HepG2 (cell line): ENCODE results near the gene FHL1. TPM values are rescaled to one million over a fixed set of nuclear protein-coding genes. Genes with fewer than 3 reads are reported as not detected.

Experiments used
- ATAC-seq: fragments of 200-7000 bp; cut with Tn5 transposase; 3 replicates; pipeline ENCODE4 v1.9.1; 2020; ENCODE audit warnings: mild to moderate bottlenecking, moderate library complexity
- BruUV-seq: library from RNA; stranded (reverse); fragments of 400-500 nt; replicated peaks from 2 replicates; lab custom pipeline; 2021; lab: Mats Ljungman, UMichigan
- CTCF ChIA-PET: fragments of 300-600 bp; formaldehyde crosslinking; extraction: SDS; loops from one replicate; lab custom pipeline; 2021; ENCODE audit warnings: low total read pairs, inconsistent platforms, low intra/inter-chr PET ratio; lab: Yijun Ruan, JAX
- POLR2A ChIA-PET: fragments of 350-600 bp; sonication (Branson Sonifier 250); formaldehyde crosslinking; loops from one replicate; lab custom pipeline; 2020; ENCODE audit warnings: antibody characterized with exemption, inconsistent platforms; lab: Yijun Ruan, JAX
- DNase-seq: peaks from one replicate; pipeline ENCODE4 v3.0.0-alpha.2; 2015; ENCODE audit warnings: low spot score
- FAIRE-seq: peaks from 3 replicates; lab custom pipeline; 2011; peaks lifted over from hg19 to GRCh38; lab: Jason Lieb, UNC
- H2AFZ ChIP-seq: one replicate; pipeline ENCODE4 v1.6.1; 2011; ENCODE audit warnings: low read length, inconsistent platforms
- H3K27ac ChIP-seq: fragments of 300-600 bp; 3 replicates; pipeline ENCODE4 v1.8.0; 2011; ENCODE audit warnings: mixed run types, mild to moderate bottlenecking, mixed read lengths, low read length, inconsistent platforms; ENCODE audit not compliant: insufficient read depth; ENCODE audit errors: extremely low read length
- H3K27me3 ChIP-seq, 2 experiments: fragments of 200-600 bp in 1 of 2; 2 replicates in 1 of 2; 3 replicates in 1 of 2; pipeline versions ENCODE4 v1.6.0 to v1.8.0; 2011; ENCODE audit warnings: low read length in 2 of 2, mild to moderate bottlenecking in 2 of 2, moderate library complexity in 2 of 2, inconsistent platforms in 1 of 2; ENCODE audit not compliant: insufficient read depth in 2 of 2, control insufficient read depth in 1 of 2
- H3K36me3 ChIP-seq, 2 experiments: fragments of 200-600 bp in 1 of 2; replicated peaks in 1 of 2; 2 replicates in 1 of 2; 3 replicates in 1 of 2; pipeline versions ENCODE4 v1.5.1 to v1.8.0; 2011; ENCODE audit warnings: low read length in 2 of 2, inconsistent platforms in 1 of 2; ENCODE audit not compliant: insufficient read depth in 2 of 2, control insufficient read depth in 1 of 2
- H3K4me1 ChIP-seq: 2 replicates; pipeline ENCODE4 v1.5.1; 2012; ENCODE audit warnings: low read length, inconsistent platforms; ENCODE audit not compliant: insufficient read depth
- H3K4me2 ChIP-seq: 2 replicates; pipeline ENCODE4 v1.6.0; 2011; ENCODE audit warnings: low read depth, low read length, inconsistent platforms
- H3K4me3 ChIP-seq, 3 experiments: fragments of 200-600 bp in 1 of 3; sonication (generic), shearing (Covaris generic) in 1 of 3; replicated peaks in 1 of 3; 2 replicates each; pipeline ENCODE4 v1.5.1; 2011 to 2016; ENCODE audit warnings: low read length in 3 of 3, inconsistent platforms in 2 of 3, low read depth in 2 of 3, mild to moderate bottlenecking in 2 of 3, control low read depth in 1 of 3, mixed read lengths in 1 of 3; ENCODE audit not compliant: insufficient read depth in 1 of 3
- H3K79me2 ChIP-seq: one replicate; pipeline ENCODE4 v1.6.1; 2011; ENCODE audit warnings: low read length, inconsistent platforms; ENCODE audit not compliant: insufficient read depth
- H3K9ac ChIP-seq: 2 replicates; pipeline ENCODE4 v1.6.0; 2011; ENCODE audit warnings: mild to moderate bottlenecking, low read depth, low read length, inconsistent platforms; ENCODE audit not compliant: insufficient read depth
- H3K9me3 ChIP-seq: 2 replicates; pipeline ENCODE4 v1.5.1; 2012; ENCODE audit warnings: mild to moderate bottlenecking, low read length
- H4K20me1 ChIP-seq: 2 replicates; pipeline ENCODE4 v1.6.0; 2011; ENCODE audit warnings: inconsistent platforms, mild to moderate bottlenecking, low read length, moderate library complexity; ENCODE audit not compliant: insufficient read depth
- CC2D1A ChIP-seq: sonication (generic); formaldehyde crosslinking; IDR thresholded peaks from 2 replicates; pipeline ENCODE4 v1.8.1; 2023; ENCODE audit warnings: mild to moderate bottlenecking, missing genetic modification reagents
- GPN1 ChIP-seq: sonication (generic); formaldehyde crosslinking; IDR thresholded peaks from 2 replicates; pipeline ENCODE4 v1.5.1; 2020; ENCODE audit warnings: missing genetic modification reagents, borderline replicate concordance
- HNRNPL ChIP-seq: fragments of 200-400 bp; formaldehyde crosslinking; IDR thresholded peaks from 2 replicates; pipeline ENCODE4 v1.6.1; 2017; ENCODE audit warnings: mild to moderate bottlenecking, low read depth, low read length
- NR2F1 ChIP-seq, 2 experiments: fragments of 450-650 bp in 1 of 2; formaldehyde crosslinking in 1 of 2; IDR thresholded peaks; 2 replicates each; pipeline versions ENCODE4 v1.5.0 to v1.6.1; 2016 to 2020; ENCODE audit warnings: mild to moderate bottlenecking in 1 of 2, missing compliant biosample characterization in 1 of 2, missing genetic modification reagents in 1 of 2, moderate library complexity in 1 of 2
- PLRG1 ChIP-seq: fragments of 450-650 bp; conservative IDR thresholded peaks from 2 replicates; pipeline ENCODE4 v1.6.1; 2016
- SMC3 ChIP-seq: IDR thresholded peaks from 2 replicates; pipeline ENCODE4 v1.6.1; 2011; ENCODE audit warnings: low read length, improper control_type of control experiment
- ZNF292 ChIP-seq: sonication (generic); formaldehyde crosslinking; IDR thresholded peaks from 2 replicates; pipeline ENCODE4 v1.8.1; 2022; ENCODE audit warnings: mild to moderate bottlenecking, low read depth, missing genetic modification reagents, borderline replicate concordance
- ZNF672 ChIP-seq: sonication (generic); formaldehyde crosslinking; IDR thresholded peaks from 2 replicates; pipeline ENCODE4 v1.8.1; 2022; ENCODE audit warnings: missing genetic modification reagents
- ZNF782 ChIP-seq: sonication (generic); formaldehyde crosslinking; IDR thresholded peaks from 2 replicates; pipeline ENCODE4 v1.4.0; 2020; ENCODE audit warnings: missing genetic modification reagents, mild to moderate bottlenecking, borderline replicate concordance
- ZNF879 ChIP-seq: sonication (generic); formaldehyde crosslinking; IDR thresholded peaks from 2 replicates; pipeline ENCODE4 v1.8.1; 2023; ENCODE audit warnings: missing genetic modification reagents
- ZNF883 ChIP-seq: sonication (generic); formaldehyde crosslinking; IDR thresholded peaks from 2 replicates; pipeline ENCODE4 v1.5.1; 2020; ENCODE audit warnings: mild to moderate bottlenecking, missing genetic modification reagents; ENCODE audit errors: not compliant biosample characterization
- WGBS: methylation state at CpG from one replicate; pipeline ENCODE4 v1.1.6; 2017; ENCODE audit warnings: low lambda C conversion rate; 5-methylcytosine and 5-hydroxymethylcytosine counted together
- in situ Hi-C: cut with HindIII; loops from 2 replicates; pipeline ENCODE4 v1.10.0; 2017; ENCODE audit warnings: low pct_unique_long_range_greater_than_20kb; ENCODE audit not compliant: extremely low pct_ligation_motif_present
- intact Hi-C: fragments of 100-400 bp; cut with micrococcal nuclease; formaldehyde crosslinking; loops from one replicate; pipeline ENCODE4 v1.10.0; 2022; ENCODE audit not compliant: unreplicated experiment
- polyA plus RNA-seq, 8 experiments: library from polyadenylated mRNA; depleted of rRNA in 3 of 8; stranded (reverse) in 7 of 8; unstranded in 1 of 8; fragments of >200 nt; fragmentation: Illumina TruSeq in 4 of 8; extraction: Trizol in 4 of 8; gene quantifications; 2 replicates each; pipeline versions ENCODE4 v1.2.1 to v1.2.3, GENCODE V29; 2011 to 2016; ENCODE audit warnings: low read depth in 4 of 8, missing spikeins in 1 of 8, mixed read lengths in 1 of 8; ENCODE audit not compliant: insufficient read depth in 1 of 8
- total RNA-seq, 5 experiments: library from RNA; depleted of rRNA; stranded (reverse); fragments of >200 nt; fragmentation: Illumina TruSeq; extraction: Trizol; gene quantifications; 2 replicates each; pipeline ENCODE4 v1.2.3, GENCODE V29; 2016; ENCODE audit warnings: low read depth in 1 of 5
- TF ChIP-seq, protein P1 (sequence below): sonication (generic); formaldehyde crosslinking; IDR thresholded peaks from 2 replicates; pipeline ENCODE4 v1.8.0; 2022; ENCODE audit warnings: mild to moderate bottlenecking, missing genetic modification reagents; ENCODE audit not compliant: insufficient replicate concordance
- TF ChIP-seq, protein P2 (sequence below): IDR thresholded peaks from 2 replicates; pipeline ENCODE4 v1.6.1; 2016; ENCODE audit warnings: missing genetic modification reagents, missing compliant biosample characterization
- TF ChIP-seq, protein P3 (sequence below): sonication (generic); formaldehyde crosslinking; IDR thresholded peaks from 2 replicates; pipeline ENCODE4 v1.5.0; 2020; ENCODE audit warnings: mild to moderate bottlenecking, missing genetic modification reagents, moderate library complexity
- TF ChIP-seq, protein P4 (sequence below): sonication (generic); formaldehyde crosslinking; IDR thresholded peaks from 2 replicates; pipeline ENCODE4 v1.4.0; 2020; ENCODE audit warnings: missing genetic modification reagents, mild to moderate bottlenecking, borderline replicate concordance

FHL1 gene
- total and polyA plus RNA-seq, 2 of the 13 experiments (the other 11 are each of a cell fraction or from before 2014, with no cell fraction given): 0.33 TPM; not detected in 1

DNA sequence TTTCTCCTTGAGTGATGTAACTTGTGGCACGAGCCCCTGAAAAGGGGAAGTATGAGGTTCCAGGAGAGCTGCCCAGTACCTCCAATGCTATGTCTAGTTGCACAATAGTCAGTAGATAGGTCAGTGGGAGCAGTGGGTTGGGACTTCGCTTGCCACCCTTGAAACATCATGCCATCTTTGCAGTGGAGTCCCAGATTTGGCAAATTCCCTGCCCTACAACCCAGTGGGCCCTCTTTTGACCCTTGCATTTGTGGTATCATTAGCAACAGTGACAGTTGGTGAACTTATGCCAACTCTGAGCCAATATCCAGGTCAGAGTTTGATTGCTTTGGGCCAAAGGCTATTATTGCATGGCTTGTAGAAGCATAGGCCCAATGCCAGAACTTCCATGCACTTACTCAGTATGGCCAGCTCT lies 12.3 kb downstream of the FHL1 start (continued):
- TF ChIP-seq, protein P1, sequence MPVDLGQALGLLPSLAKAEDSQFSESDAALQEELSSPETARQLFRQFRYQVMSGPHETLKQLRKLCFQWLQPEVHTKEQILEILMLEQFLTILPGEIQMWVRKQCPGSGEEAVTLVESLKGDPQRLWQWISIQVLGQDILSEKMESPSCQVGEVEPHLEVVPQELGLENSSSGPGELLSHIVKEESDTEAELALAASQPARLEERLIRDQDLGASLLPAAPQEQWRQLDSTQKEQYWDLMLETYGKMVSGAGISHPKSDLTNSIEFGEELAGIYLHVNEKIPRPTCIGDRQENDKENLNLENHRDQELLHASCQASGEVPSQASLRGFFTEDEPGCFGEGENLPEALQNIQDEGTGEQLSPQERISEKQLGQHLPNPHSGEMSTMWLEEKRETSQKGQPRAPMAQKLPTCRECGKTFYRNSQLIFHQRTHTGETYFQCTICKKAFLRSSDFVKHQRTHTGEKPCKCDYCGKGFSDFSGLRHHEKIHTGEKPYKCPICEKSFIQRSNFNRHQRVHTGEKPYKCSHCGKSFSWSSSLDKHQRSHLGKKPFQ (CRISPR knock-in tag): no peak
- no peak for TF ChIP-seq ZNF879 (CRISPR knock-in tag)
- no peak for TF ChIP-seq GPN1 (CRISPR knock-in tag)
- TF ChIP-seq CC2D1A (CRISPR knock-in tag): no peak
- TF ChIP-seq, protein P2, sequence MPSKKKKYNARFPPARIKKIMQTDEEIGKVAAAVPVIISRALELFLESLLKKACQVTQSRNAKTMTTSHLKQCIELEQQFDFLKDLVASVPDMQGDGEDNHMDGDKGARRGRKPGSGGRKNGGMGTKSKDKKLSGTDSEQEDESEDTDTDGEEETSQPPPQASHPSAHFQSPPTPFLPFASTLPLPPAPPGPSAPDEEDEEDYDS (CRISPR knock-in tag): no peak
- TF ChIP-seq ZNF672 (CRISPR knock-in tag): no peak

DNA sequence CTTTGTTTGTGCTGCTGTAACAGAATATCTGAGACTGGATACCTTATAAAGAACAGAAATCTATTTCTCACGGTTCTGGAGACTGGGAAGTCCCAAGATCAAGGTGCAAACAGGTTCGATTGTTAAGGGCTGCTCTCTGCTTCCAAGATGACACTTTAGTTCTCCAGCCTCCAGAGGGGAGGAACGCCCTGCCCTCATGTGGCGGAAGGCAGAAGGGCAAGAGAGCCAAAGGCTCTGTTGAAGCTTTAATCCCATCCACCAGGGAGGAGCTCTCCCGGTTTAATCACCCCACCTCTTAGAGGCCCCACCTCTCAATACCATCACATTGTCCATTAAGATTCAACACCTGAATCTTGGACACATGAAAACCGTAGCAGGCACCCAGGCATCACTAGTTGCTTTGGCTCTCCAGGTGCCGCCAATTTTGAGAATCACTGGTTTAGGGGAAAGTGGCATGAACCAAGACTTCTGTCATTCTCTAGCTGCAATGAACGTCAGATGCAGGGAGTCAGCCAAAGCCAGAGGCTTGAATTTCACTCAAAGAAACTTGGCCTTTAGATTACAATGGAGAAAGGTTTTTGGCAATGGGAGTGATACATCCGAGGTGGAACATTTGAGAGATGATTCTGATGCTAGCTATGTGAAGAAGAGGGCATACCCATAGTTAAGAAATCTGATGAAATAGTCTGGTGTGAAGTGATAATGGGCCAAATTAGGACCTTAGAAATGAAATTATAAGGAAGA lies 15.7 kb downstream of the FHL1 start:
- in situ Hi-C loops: loop anchor here (10.0 kb wide), 1 partner anchor 128 kb away; no protein-coding TSS in a partner anchor
- TF ChIP-seq, protein P3, sequence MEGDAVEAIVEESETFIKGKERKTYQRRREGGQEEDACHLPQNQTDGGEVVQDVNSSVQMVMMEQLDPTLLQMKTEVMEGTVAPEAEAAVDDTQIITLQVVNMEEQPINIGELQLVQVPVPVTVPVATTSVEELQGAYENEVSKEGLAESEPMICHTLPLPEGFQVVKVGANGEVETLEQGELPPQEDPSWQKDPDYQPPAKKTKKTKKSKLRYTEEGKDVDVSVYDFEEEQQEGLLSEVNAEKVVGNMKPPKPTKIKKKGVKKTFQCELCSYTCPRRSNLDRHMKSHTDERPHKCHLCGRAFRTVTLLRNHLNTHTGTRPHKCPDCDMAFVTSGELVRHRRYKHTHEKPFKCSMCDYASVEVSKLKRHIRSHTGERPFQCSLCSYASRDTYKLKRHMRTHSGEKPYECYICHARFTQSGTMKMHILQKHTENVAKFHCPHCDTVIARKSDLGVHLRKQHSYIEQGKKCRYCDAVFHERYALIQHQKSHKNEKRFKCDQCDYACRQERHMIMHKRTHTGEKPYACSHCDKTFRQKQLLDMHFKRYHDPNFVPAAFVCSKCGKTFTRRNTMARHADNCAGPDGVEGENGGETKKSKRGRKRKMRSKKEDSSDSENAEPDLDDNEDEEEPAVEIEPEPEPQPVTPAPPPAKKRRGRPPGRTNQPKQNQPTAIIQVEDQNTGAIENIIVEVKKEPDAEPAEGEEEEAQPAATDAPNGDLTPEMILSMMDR: peak; percentile 66
- TF ChIP-seq, protein P4, sequence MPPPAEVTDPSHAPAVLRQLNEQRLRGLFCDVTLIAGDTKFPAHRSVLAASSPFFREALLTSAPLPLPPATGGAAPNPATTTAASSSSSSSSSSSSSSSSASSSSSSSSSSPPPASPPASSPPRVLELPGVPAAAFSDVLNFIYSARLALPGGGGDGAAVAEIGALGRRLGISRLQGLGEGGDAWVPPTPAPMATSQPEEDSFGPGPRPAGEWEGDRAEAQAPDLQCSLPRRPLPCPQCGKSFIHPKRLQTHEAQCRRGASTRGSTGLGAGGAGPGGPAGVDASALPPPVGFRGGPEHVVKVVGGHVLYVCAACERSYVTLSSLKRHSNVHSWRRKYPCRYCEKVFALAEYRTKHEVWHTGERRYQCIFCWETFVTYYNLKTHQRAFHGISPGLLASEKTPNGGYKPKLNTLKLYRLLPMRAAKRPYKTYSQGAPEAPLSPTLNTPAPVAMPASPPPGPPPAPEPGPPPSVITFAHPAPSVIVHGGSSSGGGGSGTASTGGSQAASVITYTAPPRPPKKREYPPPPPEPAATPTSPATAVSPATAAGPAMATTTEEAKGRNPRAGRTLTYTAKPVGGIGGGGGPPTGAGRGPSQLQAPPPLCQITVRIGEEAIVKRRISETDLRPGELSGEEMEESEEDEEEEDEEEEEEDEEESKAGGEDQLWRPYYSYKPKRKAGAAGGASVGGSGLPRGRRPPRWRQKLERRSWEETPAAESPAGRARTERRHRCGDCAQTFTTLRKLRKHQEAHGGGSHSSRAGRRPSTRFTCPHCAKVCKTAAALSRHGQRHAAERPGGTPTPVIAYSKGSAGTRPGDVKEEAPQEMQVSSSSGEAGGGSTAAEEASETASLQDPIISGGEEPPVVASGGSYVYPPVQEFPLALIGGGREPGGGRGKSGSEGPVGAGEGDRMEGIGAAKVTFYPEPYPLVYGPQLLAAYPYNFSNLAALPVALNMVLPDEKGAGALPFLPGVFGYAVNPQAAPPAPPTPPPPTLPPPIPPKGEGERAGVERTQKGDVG (CRISPR knock-in tag): no peak
- no peak for TF ChIP-seq ZNF883 (CRISPR knock-in tag)
- TF ChIP-seq ZNF292 (CRISPR knock-in tag): no peak
- no peak for TF ChIP-seq NR2F1 (CRISPR knock-in tag; IDR thresholded peaks at IDR 0.05)
- TF ChIP-seq PLRG1: no peak
- TF ChIP-seq HNRNPL: no peak
- no peak for TF ChIP-seq ZNF782 (CRISPR knock-in tag)
- peak; percentile 59 for TF ChIP-seq SMC3

More for the DNA sequence above, 15.7 kb downstream of the FHL1 start:
- Histone ChIP-seq H3K79me2 (no peaks in the 10 kb centered on the region), H3K27me3 (no peaks in the 10 kb centered on the region), H3K36me3 (no peaks in the 10 kb centered on the region), H3K4me3 (no peak overlapping the region), H3K9ac (no peak overlapping the region), H4K20me1 (no peaks in the 10 kb centered on the region), H3K27ac (no peak overlapping the region), H3K9me3 (no peaks in the 10 kb centered on the region), H3K4me1 (no peaks in the 10 kb centered on the region), H2AFZ (no peak overlapping the region), H3K4me2 (no peak overlapping the region)
- no TSS peak for BruUV-seq
- intact Hi-C loops: no loop called here
- 11% methylated on average over 3 of the region's 9 CpGs for WGBS
- ChIA-PET CTCF (interaction anchor here (1.4 kb wide), 1 partner anchor 134 kb away, joined by 9 read pairs; no protein-coding TSS in a partner anchor), POLR2A (no interaction called here)
- DNase-seq: peak; percentile 13
- FAIRE-seq: peak; percentile 87
- ATAC-seq: peak; percentile 92
